ENCODE results near the gene TLN1. TPM values are rescaled to one million over a fixed set of nuclear protein-coding genes. Genes with fewer than 3 reads are reported as not detected.
A peak's percentile ranks its signal among the peaks of the same experiment; 100 is the strongest.

TLN1 gene
- total and polyA plus RNA-seq, 11 donors = 152 to 373 (median 257) TPM

GRCh38 chr9:35689542-35690293 is 42.3 kb downstream of the TLN1 start, which contains the start of gene TPM2:
TPM2 (minus strand) TSS chr9:35689925; CDS start chr9:35689817, 108 bp downstream.
- peaks cover 0 to 18% (median 11%) of the 10 kb centered on the region in 9 donors for H3K36me3 ChIP-seq
- no peaks in the 10 kb centered on the region for H3K9me3 ChIP-seq
- 10 to 48% (median 13%) methylated on average over 19 to 61 of the region's 61 CpGs for WGBS, 4 donors
- TF ChIP-seq CTCF (IDR thresholded peaks at IDR 0.05) (no peak), POLR2A (IDR thresholded peaks at IDR 0.05) (peak; percentile 42 to 72)
- H3K27me3 ChIP-seq = no peaks in the 10 kb centered on the region
- peaks cover 2 to 54% (median 28%) of the 10 kb centered on the region in 12 donors for H3K4me1 ChIP-seq
- intact Hi-C loops (cut with DNase I) = loop anchor here in 8 of 10 donors (1.0 to 10.0 kb wide), 7 partner anchors 31 to 85 kb away; partner anchors contain the start of genes CCDC107 (in 6 of the 8), RMRP (in 6 of the 8) and TESK1 (in 1 of the 8)
- DNase-seq = peak; percentile 87 to 91 (median 88)
- peak within 1 kb of the TSS; percentile 61 to 93 (median 74) for H3K4me3 ChIP-seq
- peak within 1 kb of the TSS; percentile 88 to 98 (median 97) for H3K27ac ChIP-seq
- ATAC-seq = peak; percentile 68 to 80 (median 74)

- 37 to 44% (median 41%) methylated on average over 12 of the region's 12 CpGs for WGBS, 4 donors
- intact Hi-C loops (cut with DNase I) = loop anchor here in 4 of 10 donors (2.0 to 5.0 kb wide), 3 partner anchors 30 to 42 kb away; partner anchors contain the start of genes CCDC107 (in 1 of the 4) and RMRP (in 1 of the 4)
- TF ChIP-seq CTCF (IDR thresholded peaks at IDR 0.05) = no peak
- TF ChIP-seq POLR2A (IDR thresholded peaks at IDR 0.05) = no peak
These were observed 43.1 kb downstream of the TLN1 start for GRCh38 chr9:35688558-35689541.

GRCh38 chr9:35687972-35688557 is 43.9 kb downstream of the TLN1 start:
- WGBS, 4 donors = 47 to 56% (median 53%) methylated on average over 2 of the region's 2 CpGs
- intact Hi-C loops (cut with DNase I) = loop anchor here in 5 of 10 donors (2.0 to 5.0 kb wide), 5 partner anchors 21 to 41 kb away; partner anchors contain the start of genes CCDC107 (in 1 of the 5) and RMRP (in 1 of the 5)
- ATAC-seq (peak in 2 of 4 donors; percentile 3 to 12), DNase-seq (peak in 3 of 5 donors; percentile 51 to 76 (median 54))
- no peak for TF ChIP-seq CTCF (IDR thresholded peaks at IDR 0.05)
- no peak for TF ChIP-seq POLR2A (IDR thresholded peaks at IDR 0.05)
- H3K27ac ChIP-seq = peak overlapping the region; percentile 88 to 98 (median 97)
- no peaks in the 10 kb centered on the region for H3K9me3 ChIP-seq
- peak overlapping the region; percentile 61 to 93 (median 74) for H3K4me3 ChIP-seq
- no peaks in the 10 kb centered on the region for H3K27me3 ChIP-seq
- peaks cover 2 to 54% (median 28%) of the 10 kb centered on the region in 12 donors for H3K4me1 ChIP-seq
- peaks cover 0 to 35% (median 27%) of the 10 kb centered on the region in 9 donors for H3K36me3 ChIP-seq

More at GRCh38 chr9:35688558-35689541, 43.1 kb downstream of the TLN1 start:
- no peaks in the 10 kb centered on the region for H3K27me3 ChIP-seq
- peaks cover 2 to 54% (median 28%) of the 10 kb centered on the region in 12 donors for H3K4me1 ChIP-seq
- peak overlapping the region; percentile 61 to 93 (median 74) for H3K4me3 ChIP-seq
- peak overlapping the region; percentile 88 to 98 (median 97) for H3K27ac ChIP-seq
- peaks cover 0 to 27% (median 19%) of the 10 kb centered on the region in 9 donors for H3K36me3 ChIP-seq
- no peaks in the 10 kb centered on the region for H3K9me3 ChIP-seq
- DNase-seq (no peak), ATAC-seq (no peak)

Data from heart left ventricle (tissue), 16 donors.